Activated CD8-positive, alpha-beta memory T cell treated with anti-CD3 and anti-CD28 coated beads for 24 hours (primary cell): ENCODE measurements around the gene AMIGO3.
"Not testable (repeated sequence)": the region's sequence is repeated elsewhere in the genome, so short reads cannot be mapped to it uniquely, and the experiment has no call there.

Source experiments
- DNase-seq: peaks from one replicate; pipeline ENCODE4 v3.0.0-alpha.2; 2020

AMIGO3 gene

DNA sequence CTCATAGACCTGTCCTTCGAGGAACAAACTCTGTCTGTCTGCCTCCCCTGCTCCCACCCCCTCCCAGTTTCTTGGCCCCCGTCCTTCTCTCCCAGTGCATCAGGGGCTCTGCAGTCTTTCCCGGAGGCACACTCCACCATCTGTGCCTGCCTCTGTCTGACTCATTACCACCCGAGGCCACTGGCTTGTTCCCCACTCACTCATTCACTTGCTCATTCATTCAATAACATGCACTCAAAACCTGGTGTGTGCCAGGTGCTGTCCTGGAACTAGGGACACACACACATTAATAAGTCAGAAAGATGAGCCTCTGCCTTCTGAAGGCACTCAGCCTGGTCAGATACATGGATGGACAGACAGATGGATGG, 12.4 kb downstream of the AMIGO3 start:
- no peak for DNase-seq

DNA sequence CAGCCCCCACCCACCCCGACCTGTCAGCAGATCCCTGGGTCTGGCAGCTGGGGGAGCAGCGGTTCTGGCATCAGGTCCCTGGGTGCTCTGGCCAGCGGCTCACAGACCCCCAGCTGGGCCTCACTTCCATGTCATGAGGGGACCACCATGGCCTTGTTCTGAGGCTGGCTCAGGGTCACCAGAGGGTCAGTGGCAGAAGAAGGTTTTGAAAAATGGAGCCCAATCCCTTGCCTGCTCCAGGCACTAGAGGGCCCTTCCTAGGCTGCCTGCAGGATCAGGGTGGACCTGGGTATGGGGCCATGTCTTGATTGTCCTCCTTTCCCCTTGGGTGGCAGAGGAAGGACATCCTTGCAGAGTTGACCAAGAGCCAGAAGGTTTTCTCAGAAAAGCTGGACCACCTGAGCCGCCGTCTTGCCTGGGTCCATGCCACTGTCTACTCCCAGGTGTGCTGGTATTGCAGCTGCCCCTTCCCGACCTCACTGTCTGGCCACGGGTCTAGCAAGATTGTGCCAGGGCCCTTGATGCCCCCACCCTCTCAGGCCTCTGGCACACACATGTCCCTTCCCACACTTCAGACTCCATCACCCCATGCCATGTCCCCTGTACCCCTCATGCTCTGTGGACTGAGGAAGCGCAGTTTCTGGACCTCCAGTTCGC, 12.9 kb downstream of the AMIGO3 start:
- no peak for DNase-seq

DNA sequence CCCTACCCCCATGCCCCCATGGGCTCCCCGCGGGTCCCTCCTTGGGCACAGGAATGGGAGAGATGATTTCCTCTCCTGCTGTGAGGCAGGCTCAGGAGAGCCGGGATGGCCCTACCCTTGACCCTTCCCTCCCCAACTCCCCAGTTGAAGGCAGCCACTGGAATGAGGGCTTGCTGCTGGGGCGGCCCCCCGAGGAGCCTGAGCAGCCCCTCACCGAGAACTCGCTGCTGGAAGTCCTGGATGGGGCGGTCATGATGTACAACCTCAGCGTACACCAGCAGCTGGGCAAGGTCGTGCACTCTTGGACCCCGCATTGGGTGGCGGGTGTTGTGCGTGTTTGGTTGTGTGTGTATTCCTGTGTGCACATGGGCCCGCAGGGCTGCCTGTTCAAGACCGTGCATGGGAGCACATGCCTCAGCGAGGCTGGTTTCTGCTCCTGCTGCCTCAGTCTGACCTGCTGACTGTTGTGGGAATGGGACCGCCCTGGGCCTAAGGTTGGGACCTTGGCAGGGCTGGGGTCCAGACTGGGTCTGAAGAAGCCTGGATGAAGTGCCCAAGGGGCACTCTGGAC, 14.0 kb downstream of the AMIGO3 start:
- DNase-seq: no peak

DNA sequence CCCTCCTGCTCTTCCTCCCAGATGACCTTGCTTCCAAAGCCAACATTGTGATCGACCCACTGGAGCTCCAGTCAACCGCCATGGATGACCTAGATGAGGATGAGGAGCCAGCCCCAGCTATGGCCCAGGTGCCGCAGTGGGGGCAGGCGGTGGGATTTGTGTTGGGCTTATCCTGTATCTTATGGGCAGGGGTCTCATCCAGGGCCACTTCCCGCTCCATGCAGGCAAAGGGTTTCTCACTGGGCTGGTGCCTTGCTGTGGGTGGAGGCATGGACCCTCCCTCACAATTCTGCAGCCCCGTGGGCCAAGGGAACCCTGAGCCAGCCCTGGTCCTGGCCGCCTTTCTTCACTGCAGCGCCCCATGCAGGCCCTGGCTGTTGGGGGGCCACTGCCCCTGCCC, 14.9 kb downstream of the AMIGO3 start:
- no peak for DNase-seq

DNA sequence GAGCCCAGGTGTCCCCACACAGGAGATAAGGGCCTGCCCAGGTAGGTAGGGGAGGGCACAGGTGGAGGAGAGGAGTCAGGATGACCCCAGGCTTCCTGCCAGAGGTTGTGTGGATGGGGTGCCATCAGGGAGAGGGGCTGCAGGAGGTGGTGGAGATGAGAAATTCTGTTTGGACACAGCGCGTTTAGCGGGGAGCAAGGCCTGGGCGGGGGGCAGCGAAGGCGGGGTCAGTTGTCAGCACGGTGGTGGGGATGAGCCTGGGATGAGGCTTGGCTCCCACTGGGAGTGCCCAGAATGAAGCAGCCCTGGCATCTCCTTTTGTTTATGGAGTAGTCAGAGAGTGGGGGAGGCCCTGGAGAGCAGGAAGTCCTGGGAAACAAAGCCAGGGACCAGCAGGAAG, 15.5 kb downstream of the AMIGO3 start:
- no peak for DNase-seq

DNA sequence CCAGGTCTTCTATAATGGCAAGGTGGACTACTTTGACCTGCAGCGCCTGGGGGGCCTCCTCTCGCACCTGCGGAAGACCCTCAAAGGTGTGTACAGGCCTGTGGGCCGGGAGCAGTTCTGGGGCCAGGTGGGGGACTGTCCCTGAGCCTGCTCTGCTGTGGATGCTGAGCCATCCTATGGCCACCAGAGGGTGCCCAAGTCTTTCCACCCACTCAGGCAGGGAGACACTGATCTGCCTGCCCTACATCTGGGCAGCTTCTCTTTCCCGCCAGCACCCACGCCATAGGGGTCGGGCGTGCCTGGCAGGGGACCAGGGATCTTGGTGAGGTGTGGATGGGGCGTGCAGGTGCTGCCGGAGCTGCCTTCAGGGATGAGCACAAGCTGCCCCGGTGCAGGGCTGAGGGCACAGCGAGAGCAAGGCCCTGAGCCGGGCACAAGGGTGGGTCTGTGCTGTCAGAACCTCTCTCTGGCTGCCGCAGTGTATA, 16.0 kb downstream of the AMIGO3 start:
- peak; percentile 79 for DNase-seq

DNA sequence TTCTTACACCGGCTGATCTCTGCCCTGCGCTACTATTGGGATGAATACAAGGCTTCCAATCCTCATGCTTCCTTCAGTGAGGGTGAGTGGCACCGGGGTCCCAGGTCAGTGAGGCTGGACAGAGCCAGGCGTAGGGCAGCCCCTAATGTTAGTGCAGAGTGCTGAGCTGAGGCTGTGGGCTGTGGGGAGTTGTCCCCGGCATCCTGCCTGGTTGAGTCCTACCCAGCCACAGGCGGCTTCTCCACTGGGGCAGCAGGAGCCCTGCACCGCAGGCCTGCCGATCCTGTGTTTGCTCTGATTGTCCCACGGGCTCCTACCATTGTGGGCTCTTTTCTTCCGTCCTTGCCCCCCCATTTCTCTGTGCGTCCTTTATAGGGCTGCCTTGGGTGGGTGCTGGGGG, 16.8 kb downstream of the AMIGO3 start:
- DNase-seq: no peak

DNA sequence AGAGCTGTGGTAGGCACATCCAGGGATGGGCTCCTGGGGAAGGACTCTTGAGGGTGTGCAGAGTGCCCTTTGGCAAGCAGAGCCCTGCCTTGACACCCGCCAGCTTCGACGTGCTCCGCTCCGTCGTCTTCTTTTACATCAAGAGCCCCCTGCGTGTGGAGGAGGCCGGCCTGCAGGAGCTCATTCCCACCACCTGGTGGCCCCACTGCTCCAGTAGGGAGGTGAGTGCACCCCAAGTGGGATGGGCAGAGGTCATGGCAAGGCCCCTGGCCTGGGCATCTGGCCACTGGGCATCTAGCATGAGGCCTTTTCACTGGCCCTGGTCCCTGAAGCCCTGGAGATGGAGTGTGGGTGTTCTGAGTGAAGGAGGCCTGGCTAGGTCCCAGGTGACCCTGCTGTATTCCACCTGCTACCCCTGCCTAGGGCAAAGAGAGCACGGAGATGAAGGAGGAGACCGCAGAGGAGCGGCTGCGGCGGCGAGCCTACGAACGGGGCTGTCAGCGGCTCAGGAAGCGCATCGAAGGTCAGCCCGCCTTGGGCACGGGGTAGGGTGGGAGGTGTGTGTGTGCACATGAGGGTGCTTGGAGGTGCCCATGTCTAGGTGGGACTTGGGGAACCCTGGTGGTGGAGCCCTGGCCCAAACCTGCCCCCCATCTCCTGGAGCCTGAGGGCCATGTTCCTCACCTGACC, 18.0 kb downstream of the AMIGO3 start:
- DNase-seq: no peak

DNA sequence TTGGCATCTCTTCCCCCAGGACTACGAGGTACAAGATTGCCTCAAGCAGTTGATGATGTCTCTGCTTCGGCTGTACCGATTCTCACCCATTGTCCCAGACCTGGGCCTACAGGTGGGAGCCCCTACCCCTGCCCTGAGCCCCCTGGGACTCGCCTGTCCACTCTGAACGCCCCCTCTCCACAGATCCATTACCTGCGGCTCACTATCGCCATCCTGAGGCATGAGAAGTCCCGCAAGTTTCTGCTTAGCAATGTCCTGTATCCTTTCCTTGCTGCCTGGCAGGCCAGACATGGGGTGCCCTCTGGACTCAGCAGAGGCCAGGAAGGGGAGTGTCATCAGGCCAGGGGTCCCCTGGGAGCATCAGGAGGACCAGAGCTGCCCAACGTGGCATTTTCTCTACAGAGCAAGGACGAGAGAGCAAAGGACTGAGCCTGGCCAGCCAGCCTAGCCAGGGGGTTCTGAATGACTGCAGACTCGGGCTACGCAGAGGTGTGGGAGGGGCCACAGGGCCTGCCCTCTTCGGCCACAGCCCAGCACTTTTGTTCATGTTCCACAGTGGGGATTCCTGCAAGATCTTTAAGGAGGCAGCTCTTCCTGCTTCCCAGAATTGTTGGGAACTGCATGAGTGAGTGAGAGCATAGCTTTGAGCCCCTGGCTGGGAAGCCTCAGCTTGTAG, 18.9 kb downstream of the AMIGO3 start:
- DNase-seq: no peak

DNA sequence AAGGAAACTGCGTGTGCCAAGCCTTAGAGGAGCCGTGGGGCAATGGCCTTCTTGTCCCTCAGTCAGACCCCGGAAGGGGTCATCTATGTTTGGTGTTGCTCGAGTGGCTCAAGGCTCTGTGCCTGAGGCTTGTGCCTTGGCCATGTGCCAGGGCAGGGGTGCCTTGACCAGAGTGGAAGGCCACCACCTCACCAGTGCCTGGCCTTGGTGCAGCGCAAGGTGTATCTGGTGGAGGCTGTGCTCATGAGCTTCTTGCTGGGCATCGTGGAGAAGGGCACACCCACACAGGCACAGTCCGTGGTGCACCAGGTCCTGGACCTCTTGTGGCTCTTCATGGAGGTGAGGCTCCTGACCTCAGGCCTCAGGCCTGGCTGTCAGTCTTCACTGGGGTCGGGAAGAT, 19.5 kb downstream of the AMIGO3 start:
- no peak for DNase-seq

DNA sequence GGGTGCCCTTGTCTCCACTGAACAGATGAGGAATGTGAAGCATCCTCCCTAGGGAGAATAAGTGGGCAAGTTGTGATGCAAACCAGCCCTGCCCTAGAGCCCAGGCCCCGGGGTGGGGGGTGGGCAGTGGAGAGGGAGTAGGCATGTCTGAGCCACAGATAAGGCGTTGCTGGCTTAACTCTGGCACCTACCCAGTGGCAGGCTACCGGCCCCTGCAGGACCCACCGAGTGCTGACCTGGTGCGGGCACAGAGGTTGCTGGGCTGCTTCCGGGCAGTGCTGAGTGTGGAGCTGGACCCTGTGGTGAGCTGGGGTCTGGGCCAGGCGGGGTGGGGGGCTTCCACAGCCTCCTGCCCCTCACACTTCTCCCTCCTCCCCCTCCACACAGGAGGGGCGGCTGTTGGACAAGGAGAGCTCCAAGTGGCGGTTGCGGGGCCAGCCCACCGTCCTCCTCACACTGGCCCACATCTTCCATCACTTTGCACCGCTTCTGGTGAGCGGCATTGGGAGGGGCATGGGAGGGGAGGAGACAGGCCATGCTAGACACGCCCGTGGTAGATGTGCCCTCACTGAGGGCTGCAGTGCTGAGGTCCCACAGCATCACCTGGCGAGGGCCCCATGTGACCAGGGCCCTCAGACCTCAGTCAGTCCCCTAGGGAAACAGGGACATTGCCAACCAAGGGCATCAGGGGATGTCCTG, 20.1 kb downstream of the AMIGO3 start:
- no peak for DNase-seq

DNA sequence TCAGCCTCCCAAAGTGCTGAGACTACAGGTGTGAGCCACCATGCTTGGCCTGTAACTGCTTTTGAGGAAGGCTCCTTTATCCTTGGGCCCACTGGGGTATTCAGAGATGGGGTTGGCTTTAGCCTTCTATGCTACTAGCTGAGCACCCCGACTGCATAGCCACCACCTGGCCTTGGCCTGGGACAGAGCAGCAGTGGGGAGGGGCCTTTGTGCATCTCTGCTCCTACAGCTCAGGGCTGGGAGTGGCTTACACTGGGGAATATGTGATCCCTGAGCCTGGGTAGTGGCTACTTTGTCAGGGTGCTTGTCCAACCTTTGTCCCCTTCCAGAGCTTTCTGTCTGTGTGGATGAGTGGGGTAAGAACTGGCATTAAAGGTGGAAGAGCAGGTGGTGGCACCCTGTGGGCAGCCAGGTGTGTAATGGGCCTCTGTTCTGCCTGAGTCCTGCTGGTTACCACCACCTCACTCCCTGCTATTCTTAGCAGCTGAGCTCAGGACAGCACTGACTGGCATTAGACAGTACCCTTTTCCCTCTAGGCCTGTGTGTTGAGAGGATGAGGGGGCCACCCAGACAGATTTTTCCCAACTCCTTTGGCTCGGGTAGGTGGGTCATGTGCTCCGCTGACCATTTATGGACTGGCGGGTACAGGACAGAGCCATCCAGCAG, 24.0 kb downstream of the AMIGO3 start:
- DNase-seq: not testable (repeated sequence)

DNA sequence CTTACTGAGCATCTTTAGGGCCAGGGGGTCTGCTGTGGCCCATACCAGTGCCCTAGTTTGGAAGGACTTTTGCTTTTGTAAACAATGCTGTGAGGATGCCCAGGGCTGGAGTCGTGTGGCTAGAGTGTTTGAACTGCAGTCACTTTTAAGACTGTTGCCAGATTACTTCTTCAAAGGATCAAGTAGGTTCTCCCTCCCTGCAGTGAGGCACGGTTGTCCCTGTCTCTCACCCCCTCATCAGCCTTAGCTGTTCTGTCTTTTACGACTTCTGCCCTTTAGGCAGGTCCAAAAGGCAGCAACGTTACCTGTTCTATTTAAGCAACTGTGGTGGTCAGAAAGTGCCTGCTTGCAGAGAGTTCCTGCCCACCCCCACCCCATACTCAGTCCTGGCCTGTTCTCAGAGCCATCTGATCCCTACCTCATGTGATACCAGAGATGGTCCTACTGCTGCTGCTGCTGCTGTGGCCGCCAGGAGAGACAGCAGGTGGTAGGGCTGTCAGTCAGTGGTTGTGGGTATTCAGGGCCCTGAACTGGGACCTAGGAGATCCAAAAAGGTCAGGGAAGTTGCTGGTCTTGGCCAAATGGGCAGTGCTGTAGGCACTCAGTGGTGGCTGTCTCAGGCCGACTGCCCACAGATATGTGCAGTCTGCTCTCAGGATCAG, 24.9 kb downstream of the AMIGO3 start:
- not testable (repeated sequence) for DNase-seq

DNA sequence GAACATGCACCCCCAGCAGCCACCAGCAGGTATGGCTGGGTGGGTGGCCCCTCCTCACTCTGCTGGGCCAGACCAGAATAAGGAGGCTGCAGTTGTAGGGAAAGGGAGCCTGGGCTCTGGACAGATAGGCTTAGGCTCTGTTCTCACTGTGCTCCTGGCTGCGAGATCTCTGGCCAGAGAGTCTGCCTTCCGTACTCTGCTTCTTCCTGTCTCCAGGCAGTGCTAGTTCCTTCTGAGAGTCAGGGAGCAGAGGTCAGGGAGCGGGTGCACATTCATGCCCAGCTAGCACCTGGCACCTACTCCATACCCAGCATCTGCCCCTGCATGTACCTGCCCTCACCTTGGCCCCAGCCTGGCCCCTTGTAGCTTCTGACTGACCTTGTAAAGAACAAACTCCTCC, 28.0 kb downstream of the AMIGO3 start:
- DNase-seq: not testable (repeated sequence)

DNA sequence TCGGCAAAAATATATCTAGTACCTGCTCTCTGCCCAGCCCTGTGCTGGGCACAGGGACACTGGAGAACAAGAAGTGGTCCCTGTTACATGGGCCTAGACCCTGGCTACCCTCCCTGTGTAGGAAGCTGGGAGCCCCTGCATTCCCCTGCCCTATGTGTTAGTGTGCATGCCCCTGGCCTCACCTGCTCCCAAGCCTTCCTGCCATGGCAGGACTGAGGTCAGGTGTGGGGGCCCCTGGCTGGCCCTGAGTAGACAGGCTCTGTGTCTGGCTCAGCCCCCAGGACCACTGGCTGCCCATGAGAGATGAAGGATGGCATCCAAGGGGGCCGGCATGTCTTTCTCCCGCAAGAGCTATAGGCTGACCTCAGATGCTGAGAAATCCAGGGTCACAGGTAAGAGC, 28.6 kb downstream of the AMIGO3 start:
- DNase-seq: not testable (repeated sequence)

DNA sequence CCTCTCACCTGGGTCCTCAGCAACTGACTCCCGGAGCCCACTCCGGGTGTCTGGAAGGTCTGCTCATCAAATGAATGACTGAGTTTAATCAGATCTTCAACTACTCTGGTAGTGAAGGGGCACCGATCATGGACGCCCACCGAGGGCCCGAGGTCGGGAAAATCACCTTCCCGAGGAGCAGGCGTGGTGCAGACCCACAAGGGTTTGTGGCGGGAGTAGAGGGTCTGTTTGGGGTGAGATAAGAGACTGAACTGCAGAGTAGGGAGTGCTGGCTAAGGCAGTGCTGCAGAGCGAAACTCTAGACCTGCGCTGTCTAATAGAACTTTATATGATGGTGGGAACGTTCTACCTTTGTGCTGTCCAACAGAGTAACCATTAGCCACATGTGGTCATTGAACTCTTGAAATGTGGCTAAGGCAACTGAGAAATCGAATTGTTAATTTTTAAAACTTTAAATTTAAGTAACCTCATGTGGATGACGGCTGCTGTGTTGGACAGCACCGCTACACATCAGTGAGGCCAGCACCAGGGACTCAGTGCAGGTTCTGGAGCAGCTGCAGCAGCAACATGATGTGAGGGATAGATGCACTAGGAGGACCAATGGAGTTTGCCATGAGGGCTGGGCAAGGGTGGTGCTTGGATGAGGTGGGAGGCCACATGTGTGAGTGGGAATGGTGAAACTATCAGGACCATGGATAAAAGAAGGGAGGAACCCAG, 29.4 kb downstream of the AMIGO3 start:
- DNase-seq: not testable (repeated sequence)

DNA sequence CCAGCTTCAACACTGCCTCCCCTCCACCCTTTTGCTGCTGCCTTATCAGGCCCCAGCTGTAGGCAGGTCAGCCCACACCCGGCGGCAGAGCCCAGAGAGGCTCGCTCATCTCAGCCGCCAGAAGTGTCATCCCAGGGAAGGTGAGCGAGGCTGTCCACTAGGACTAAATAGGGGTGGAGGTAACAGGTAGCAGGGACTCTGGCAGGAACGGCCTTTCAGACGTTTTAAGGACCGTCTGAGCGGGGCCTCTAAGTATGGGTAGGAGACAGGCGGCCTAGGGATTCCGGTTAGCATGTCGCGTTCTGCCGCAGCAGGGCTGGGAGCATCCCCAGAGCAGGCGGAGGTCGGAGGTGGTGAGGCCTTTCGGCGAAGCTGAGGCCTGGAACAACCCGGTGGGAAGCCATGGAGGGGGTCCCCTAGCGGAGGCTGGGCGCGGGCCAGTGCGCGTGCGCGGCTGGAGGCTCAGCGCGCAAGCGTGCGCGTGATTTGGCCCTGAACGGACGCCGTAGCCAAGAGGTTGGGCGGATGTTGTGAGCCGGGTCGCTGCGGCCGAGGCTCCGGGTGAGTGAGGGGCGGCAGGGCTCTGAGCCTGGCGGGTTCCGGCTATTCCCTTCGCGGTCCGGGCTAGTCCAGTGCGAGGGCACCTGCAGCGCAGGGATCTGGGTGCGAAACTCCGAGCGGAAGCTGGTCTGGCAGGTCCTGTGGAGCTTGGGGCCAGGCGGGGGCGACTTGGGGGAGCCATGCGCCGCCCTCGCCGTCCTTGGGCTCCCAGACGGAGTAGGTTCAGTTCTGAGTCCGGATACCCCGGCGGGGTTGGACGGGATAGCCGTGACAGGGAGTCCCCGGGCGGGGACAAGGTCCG, 30.2 kb downstream of the AMIGO3 start, which contains the start of the genes MST1 and RNF123:
Gene MST1 (minus strand): TSS at position 429 of the 862 bp plus-strand sequence. CDS start 783 bp downstream, outside the sequence.
Gene RNF123 (plus strand): TSS at position 512 of the 862 bp plus-strand sequence. CDS start 1,609 bp downstream, outside the sequence.
- DNase-seq: peak; percentile 97

DNA sequence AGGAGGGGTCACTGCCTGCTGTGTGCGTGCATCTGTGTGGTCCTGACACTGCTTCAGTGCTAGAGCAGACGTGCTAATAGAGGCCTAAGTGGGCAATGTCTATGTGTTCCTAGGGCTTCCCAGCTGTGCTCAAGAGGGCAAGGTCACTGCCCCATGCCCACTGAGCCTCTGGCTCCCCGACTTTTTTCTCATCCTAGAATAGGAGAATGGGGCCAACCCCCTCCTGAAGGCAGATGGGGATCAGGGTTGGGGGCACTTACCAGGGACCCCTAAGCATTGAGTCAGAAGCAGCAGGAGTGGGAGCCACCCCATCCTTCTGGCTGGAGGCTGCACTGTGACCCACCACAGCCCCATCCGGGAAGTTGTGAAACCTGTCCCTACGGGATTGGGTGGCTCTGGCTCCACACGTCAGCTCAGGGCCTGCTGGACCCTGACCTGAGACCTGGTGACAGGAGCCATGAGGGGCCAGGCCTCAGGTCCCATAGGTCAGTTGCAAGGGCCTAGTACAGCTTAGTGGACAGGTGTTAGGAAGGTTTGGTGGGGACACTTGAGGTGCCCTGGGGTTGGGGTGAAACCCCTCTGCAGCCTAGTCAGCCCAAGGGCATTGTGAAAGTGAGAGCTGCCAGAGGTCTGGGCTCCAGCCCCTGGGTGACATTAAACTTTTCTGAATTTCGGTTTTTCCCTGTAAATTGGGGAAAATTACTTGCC, 31.0 kb downstream of the AMIGO3 start:
- DNase-seq: not testable (repeated sequence)

DNA sequence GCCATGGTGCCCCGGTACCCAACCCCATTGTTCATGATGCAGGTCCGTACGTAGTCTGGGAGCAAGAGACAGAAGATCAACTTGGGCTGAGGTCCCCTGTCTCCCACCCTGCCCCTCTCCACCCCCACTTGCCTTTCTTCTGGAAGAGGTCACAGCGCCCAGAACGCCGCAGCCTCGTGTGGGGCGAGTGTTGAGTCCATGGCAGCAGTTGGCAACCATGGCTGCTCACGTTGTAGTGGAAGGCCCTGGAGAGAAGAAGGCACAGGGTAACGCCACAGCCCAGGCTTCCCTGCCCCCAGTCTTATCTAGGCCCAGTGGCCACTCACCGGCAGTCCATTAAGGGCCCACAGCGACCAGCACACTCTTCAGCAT, 32.1 kb downstream of the AMIGO3 start:
- not testable (repeated sequence) for DNase-seq
